GM23338 (cell line): ENCODE measurements around the gene RNF220. TPM values are rescaled to one million over a fixed set of nuclear protein-coding genes. Genes with fewer than 3 reads are reported as not detected.

Source experiments
- ATAC-seq: fragments of 200-7000 bp; cut with Tn5 transposase; 3 replicates; pipeline ENCODE4 v1.9.1; 2020
- DNase-seq: peaks from one replicate; pipeline ENCODE4 v3.0.0-alpha.2; 2015; ENCODE audit warnings: low spot score
- H2AFZ ChIP-seq: fragments of 200-600 bp; sonication (generic); 2 replicates; pipeline ENCODE4 v1.8.0; 2016; ENCODE audit warnings: antibody characterized with exemption, mild to moderate bottlenecking, moderate library complexity
- H3F3A ChIP-seq: fragments of 200-600 bp; sonication (generic); replicated peaks from 2 replicates; pipeline ENCODE4 v1.8.0; 2017; ENCODE audit warnings: antibody characterized with exemption, mixed run types, low read depth
- H3K27ac ChIP-seq: fragments of 200-600 bp; sonication (generic); 2 replicates; pipeline ENCODE4 v1.6.1; 2016; ENCODE audit warnings: low read depth
- H3K27me3 ChIP-seq: fragments of 200-600 bp; sonication (generic); 2 replicates; pipeline ENCODE4 v1.8.0; 2016; ENCODE audit warnings: mild to moderate bottlenecking, mixed run types, moderate library complexity; ENCODE audit not compliant: insufficient read depth
- H3K36me3 ChIP-seq: fragments of 200-600 bp; sonication (generic); 2 replicates; pipeline ENCODE4 v1.8.0; 2016; ENCODE audit warnings: mild to moderate bottlenecking; ENCODE audit not compliant: insufficient read depth
- H3K4me1 ChIP-seq: fragments of 200-600 bp; sonication (generic); 2 replicates; pipeline ENCODE4 v1.8.0; 2016; ENCODE audit warnings: mild to moderate bottlenecking, moderate library complexity; ENCODE audit not compliant: insufficient read depth
- H3K4me2 ChIP-seq: fragments of 200-600 bp; sonication (generic); 2 replicates; pipeline ENCODE4 v1.7.1; 2017; ENCODE audit warnings: mixed run types
- H3K4me3 ChIP-seq: fragments of 200-600 bp; sonication (generic); 2 replicates; pipeline ENCODE4 v1.6.1; 2016; ENCODE audit warnings: mixed run types
- H3K79me2 ChIP-seq: fragments of 200-600 bp; sonication (generic); replicated peaks from 2 replicates; pipeline ENCODE4 v1.8.0; 2017; ENCODE audit warnings: mild to moderate bottlenecking; ENCODE audit not compliant: insufficient read depth
- H3K9me2 ChIP-seq: fragments of 200-600 bp; sonication (generic); 2 replicates; pipeline ENCODE4 v1.8.0; 2017; ENCODE audit not compliant: insufficient read depth
- H4K20me1 ChIP-seq: fragments of 200-600 bp; sonication (generic); replicated peaks from 2 replicates; pipeline ENCODE4 v1.8.0; 2017; ENCODE audit warnings: mild to moderate bottlenecking; ENCODE audit not compliant: insufficient read depth
- H3K27ac Mint-ChIP-seq: 2 replicates; pipeline ENCODE4 v1.8.0; 2020; ENCODE audit warnings: inconsistent platforms, mild to moderate bottlenecking, moderate library complexity, mixed read lengths
- H3K27me3 Mint-ChIP-seq: 3 replicates; pipeline ENCODE4 v1.8.0; 2022; ENCODE audit warnings: low read depth, mild to moderate bottlenecking, moderate library complexity, mixed read lengths, inconsistent platforms; ENCODE audit not compliant: insufficient read depth, poor library complexity
- H3K36me3 Mint-ChIP-seq: 3 replicates; pipeline ENCODE4 v1.8.0; 2021; ENCODE audit warnings: low read depth, mild to moderate bottlenecking, inconsistent platforms, moderate library complexity, mixed read lengths
- H3K4me1 Mint-ChIP-seq: 3 replicates; pipeline ENCODE4 v1.8.0; 2020; ENCODE audit warnings: mild to moderate bottlenecking, inconsistent platforms, mixed read lengths
- H3K4me3 Mint-ChIP-seq: 3 replicates; pipeline ENCODE4 v1.8.0; 2021; ENCODE audit warnings: moderate library complexity, mild to moderate bottlenecking, inconsistent platforms, mixed read lengths
- H3K9me3 Mint-ChIP-seq: 3 replicates; pipeline ENCODE4 v1.8.0; 2020; ENCODE audit warnings: moderate library complexity, mild to moderate bottlenecking, inconsistent platforms, mixed read lengths
- CREB1 ChIP-seq: fragments of 250-450 bp; sonication (Bioruptor Pico); IDR thresholded peaks from 2 replicates; pipeline ENCODE4 v1.5.0; 2020; ENCODE audit warnings: low read depth, mild to moderate bottlenecking, moderate library complexity
- CTCF ChIP-seq, 2 experiments: fragments of 200-600 bp in 1 of 2; sonication (generic) in 1 of 2; conservative IDR thresholded peaks; 2 replicates each; pipeline versions ENCODE4 v1.5.1 to v1.6.1; 2016 to 2017; ENCODE audit warnings: antibody characterized with exemption in 2 of 2, low read depth in 2 of 2, mild to moderate bottlenecking in 2 of 2, moderate library complexity in 1 of 2
- EZH2 ChIP-seq: fragments of 200-600 bp; sonication (generic); IDR thresholded peaks from one replicate; pipeline ENCODE4 v1.8.0; 2017; ENCODE audit warnings: antibody characterized with exemption, mild to moderate bottlenecking, low read depth; ENCODE audit not compliant: unreplicated experiment
- EZH2phosphoT487 ChIP-seq: fragments of 200-600 bp; sonication (generic); IDR thresholded peaks from one replicate; pipeline ENCODE4 v1.8.1; 2018; ENCODE audit warnings: antibody characterized with exemption; ENCODE audit not compliant: unreplicated experiment
- NANOG ChIP-seq: IDR thresholded peaks from 2 replicates; pipeline ENCODE4 v1.6.1; 2016; ENCODE audit warnings: antibody characterized with exemption, borderline replicate concordance
- POLR2AphosphoS5 ChIP-seq: IDR thresholded peaks from 2 replicates; pipeline ENCODE4 v1.6.1; 2016; ENCODE audit warnings: antibody characterized with exemption, low read depth
- REST ChIP-seq: IDR thresholded peaks from one replicate; pipeline ENCODE4 v1.6.1; 2018; ENCODE audit warnings: antibody characterized with exemption; ENCODE audit not compliant: unreplicated experiment
- STAT1 ChIP-seq: IDR thresholded peaks from one replicate; pipeline ENCODE4 v1.6.1; 2016; ENCODE audit warnings: antibody characterized with exemption; ENCODE audit not compliant: unreplicated experiment
- ZNF114 ChIP-seq: fragments of 250-450 bp; sonication (Bioruptor Pico); IDR thresholded peaks from 2 replicates; pipeline ENCODE4 v1.5.0; 2020; ENCODE audit warnings: mild to moderate bottlenecking, moderate library complexity
- polyA plus RNA-seq: library from polyadenylated mRNA; unstranded; fragments of >200 nt; fragmentation: Nextera tagmentation; extraction: Ambion mirVana; gene quantifications from 2 replicates; pipeline ENCODE4 v1.2.1, GENCODE V29; 2016
- total RNA-seq: library from RNA; depleted of rRNA; stranded (reverse); fragments of >200 nt; shearing (Covaris generic); gene quantifications from 2 replicates; pipeline ENCODE4 v1.2.3, GENCODE V29; 2014

The RNF220 gene
- total and polyA plus RNA-seq, 2 experiments from 2014 or later: 72.8 to 168 TPM

- H3K4me3 ChIP-seq: no peak overlapping the region
- H3K4me2 ChIP-seq: no peak overlapping the region
Observed at GRCh38 chr1:44489481-44489880, 84.4 kb downstream of the RNF220 start.

GRCh38 chr1:44496541-44497171 lies 91.6 kb downstream of the RNF220 start:
- Histone ChIP-seq H4K20me1 (no peaks in the 10 kb centered on the region), H3K4me2 (no peak overlapping the region), H3K27ac (no peak overlapping the region), H3K79me2 (no peaks in the 10 kb centered on the region), H3K27me3 (peaks cover 11% of the 10 kb centered on the region; the same call in 1 of the 2 replicates), H3K36me3 (no peaks in the 10 kb centered on the region), H3K4me3 (no peak overlapping the region), H3F3A (peaks cover 15% of the 10 kb centered on the region; the same call in 1 of the 2 replicates), H3K4me1 (peaks cover 26% of the 10 kb centered on the region), H3K9me2 (peaks cover 5% of the 10 kb centered on the region; the same call in 1 of the 2 replicates), H2AFZ (no peak overlapping the region)
- Mint-ChIP-seq H3K36me3 (no peaks in the 10 kb centered on the region), H3K4me1 (peaks cover 17% of the 10 kb centered on the region), H3K27ac (no peak overlapping the region), H3K4me3 (no peak overlapping the region), H3K9me3 (no peaks in the 10 kb centered on the region), H3K27me3 (peaks cover 4% of the 10 kb centered on the region)
- no peak for ATAC-seq
- DNase-seq: no peak
- peak in 1 of 2 experiments; percentile 31; a peak in 2 of 4 replicates for TF ChIP-seq CTCF (conservative IDR thresholded peaks at IDR 0.05; ENCODE audit: low read depth in 2 of 2)
- no peak for TF ChIP-seq NANOG

More at GRCh38 chr1:44489481-44489880, 84.4 kb downstream of the RNF220 start:
- no peaks in the 10 kb centered on the region for H3K79me2 ChIP-seq
- no peaks in the 10 kb centered on the region for H4K20me1 ChIP-seq
- no peaks in the 10 kb centered on the region for H3K27me3 Mint-ChIP-seq
- no peak overlapping the region for H3K27ac ChIP-seq
- TF ChIP-seq EZH2 (no peak), NANOG (no peak)
- H2AFZ ChIP-seq: no peak overlapping the region
- H3F3A ChIP-seq: no peaks in the 10 kb centered on the region
- H3K27ac Mint-ChIP-seq: no peak overlapping the region
- DNase-seq (peak; percentile 37), ATAC-seq (peak; percentile 38; the same call in 2 of the 3 replicates)
- peaks cover 3% of the 10 kb centered on the region; the same call in 1 of the 3 replicates for H3K36me3 Mint-ChIP-seq
- H3K9me3 Mint-ChIP-seq: no peaks in the 10 kb centered on the region
- no peak overlapping the region for H3K4me3 Mint-ChIP-seq
- H3K4me1 Mint-ChIP-seq: peaks cover 17% of the 10 kb centered on the region
- peaks cover 18% of the 10 kb centered on the region for H3K4me1 ChIP-seq
- no peaks in the 10 kb centered on the region for H3K36me3 ChIP-seq
- H3K9me2 ChIP-seq: no peaks in the 10 kb centered on the region
- no peaks in the 10 kb centered on the region for H3K27me3 ChIP-seq

GRCh38 chr1:44497422-44498170 lies 92.5 kb downstream of the RNF220 start:
- Histone ChIP-seq H3K4me3 (no peak overlapping the region), H3K9me2 (peaks cover 5% of the 10 kb centered on the region; the same call in 1 of the 2 replicates), H3F3A (peaks cover 16% of the 10 kb centered on the region; the same call in 1 of the 2 replicates), H3K4me2 (no peak overlapping the region), H3K4me1 (peaks cover 36% of the 10 kb centered on the region), H3K79me2 (peaks cover 5% of the 10 kb centered on the region; the same call in 1 of the 2 replicates), H4K20me1 (no peaks in the 10 kb centered on the region), H3K27ac (no peak overlapping the region), H3K36me3 (no peaks in the 10 kb centered on the region), H2AFZ (no peak overlapping the region), H3K27me3 (peaks cover 11% of the 10 kb centered on the region; the same call in 1 of the 2 replicates)
- Mint-ChIP-seq H3K27ac (no peak overlapping the region), H3K4me1 (peaks cover 25% of the 10 kb centered on the region), H3K9me3 (no peaks in the 10 kb centered on the region), H3K4me3 (no peak overlapping the region), H3K36me3 (no peaks in the 10 kb centered on the region), H3K27me3 (peaks cover 9% of the 10 kb centered on the region)
- no peak for DNase-seq
- no peak for ATAC-seq
- no peak for TF ChIP-seq CREB1
- TF ChIP-seq POLR2AphosphoS5: no peak
- TF ChIP-seq CTCF (conservative IDR thresholded peaks at IDR 0.05; ENCODE audit: low read depth in 2 of 2): no peak
- no peak for TF ChIP-seq EZH2phosphoT487
- no peak for TF ChIP-seq STAT1
- TF ChIP-seq EZH2: no peak
- TF ChIP-seq REST: no peak
- TF ChIP-seq ZNF114 (CRISPR knock-in tag): no peak
- TF ChIP-seq NANOG: no peak
